GM13976 (cell line): Measurements from ENCODE around the gene IL36B.

Source experiments
- DNase-seq: peaks from one replicate; pipeline ENCODE4 v3.0.0; 2012; ENCODE audit warnings: low spot score
- in situ Hi-C: fragments of 300-500 bp; cut with MboI; formaldehyde crosslinking; loops from one replicate; pipeline ENCODE4 v1.12.0; 2022; ENCODE audit warnings: low sequenced_read_pairs, mixed read lengths, inconsistent platforms; ENCODE audit not compliant: unreplicated experiment
- TF ChIP-seq, protein P1 (sequence below): IDR thresholded peaks from 2 replicates; pipeline ENCODE4 v1.5.1; 2012; ENCODE audit warnings: borderline replicate concordance, mild to moderate bottlenecking; ENCODE audit not compliant: insufficient read depth; ENCODE audit errors: extremely low read depth, missing control alignments, control extremely low read depth

Gene IL36B

DNA sequence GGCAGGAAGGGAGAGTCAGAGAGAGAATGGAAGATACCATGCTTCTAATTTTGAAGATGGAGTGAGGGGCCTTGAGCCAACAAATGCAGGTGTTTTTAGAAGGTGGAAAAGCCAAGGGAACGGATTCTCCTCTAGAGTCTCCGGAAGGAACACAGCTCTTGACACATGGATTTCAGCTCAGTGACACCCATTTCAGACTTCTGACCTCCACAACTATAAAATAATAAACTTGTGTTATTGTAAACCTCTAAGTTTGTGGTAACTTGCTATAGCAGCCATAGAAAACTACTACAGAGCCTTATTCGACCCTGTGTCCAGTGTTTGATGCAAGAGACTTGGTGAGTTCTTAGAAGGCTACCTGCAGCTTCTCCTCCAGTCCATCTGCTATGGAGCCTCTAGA lies 22.9 kb upstream of the IL36B start:
- no peak for DNase-seq
- in situ Hi-C loops = no loop called here
- TF ChIP-seq, protein P1, sequence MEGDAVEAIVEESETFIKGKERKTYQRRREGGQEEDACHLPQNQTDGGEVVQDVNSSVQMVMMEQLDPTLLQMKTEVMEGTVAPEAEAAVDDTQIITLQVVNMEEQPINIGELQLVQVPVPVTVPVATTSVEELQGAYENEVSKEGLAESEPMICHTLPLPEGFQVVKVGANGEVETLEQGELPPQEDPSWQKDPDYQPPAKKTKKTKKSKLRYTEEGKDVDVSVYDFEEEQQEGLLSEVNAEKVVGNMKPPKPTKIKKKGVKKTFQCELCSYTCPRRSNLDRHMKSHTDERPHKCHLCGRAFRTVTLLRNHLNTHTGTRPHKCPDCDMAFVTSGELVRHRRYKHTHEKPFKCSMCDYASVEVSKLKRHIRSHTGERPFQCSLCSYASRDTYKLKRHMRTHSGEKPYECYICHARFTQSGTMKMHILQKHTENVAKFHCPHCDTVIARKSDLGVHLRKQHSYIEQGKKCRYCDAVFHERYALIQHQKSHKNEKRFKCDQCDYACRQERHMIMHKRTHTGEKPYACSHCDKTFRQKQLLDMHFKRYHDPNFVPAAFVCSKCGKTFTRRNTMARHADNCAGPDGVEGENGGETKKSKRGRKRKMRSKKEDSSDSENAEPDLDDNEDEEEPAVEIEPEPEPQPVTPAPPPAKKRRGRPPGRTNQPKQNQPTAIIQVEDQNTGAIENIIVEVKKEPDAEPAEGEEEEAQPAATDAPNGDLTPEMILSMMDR = no peak

DNA sequence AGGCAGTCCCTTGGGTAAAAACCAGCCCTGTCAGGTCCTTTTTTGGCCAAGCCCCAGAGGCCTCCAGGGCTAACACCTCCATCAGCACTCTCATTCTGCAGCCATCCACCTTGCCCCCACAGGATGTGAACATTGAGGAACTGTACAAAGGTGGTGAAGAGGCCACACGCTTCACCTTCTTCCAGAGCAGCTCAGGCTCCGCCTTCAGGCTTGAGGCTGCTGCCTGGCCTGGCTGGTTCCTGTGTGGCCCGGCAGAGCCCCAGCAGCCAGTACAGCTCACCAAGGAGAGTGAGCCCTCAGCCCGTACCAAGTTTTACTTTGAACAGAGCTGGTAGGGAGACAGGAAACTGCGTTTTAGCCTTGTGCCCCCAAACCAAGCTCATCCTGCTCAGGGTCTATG lies 22.4 kb upstream of the IL36B start:
- in situ Hi-C loops = no loop called here
- DNase-seq = no peak
- TF ChIP-seq, protein P1 = no peak

DNA sequence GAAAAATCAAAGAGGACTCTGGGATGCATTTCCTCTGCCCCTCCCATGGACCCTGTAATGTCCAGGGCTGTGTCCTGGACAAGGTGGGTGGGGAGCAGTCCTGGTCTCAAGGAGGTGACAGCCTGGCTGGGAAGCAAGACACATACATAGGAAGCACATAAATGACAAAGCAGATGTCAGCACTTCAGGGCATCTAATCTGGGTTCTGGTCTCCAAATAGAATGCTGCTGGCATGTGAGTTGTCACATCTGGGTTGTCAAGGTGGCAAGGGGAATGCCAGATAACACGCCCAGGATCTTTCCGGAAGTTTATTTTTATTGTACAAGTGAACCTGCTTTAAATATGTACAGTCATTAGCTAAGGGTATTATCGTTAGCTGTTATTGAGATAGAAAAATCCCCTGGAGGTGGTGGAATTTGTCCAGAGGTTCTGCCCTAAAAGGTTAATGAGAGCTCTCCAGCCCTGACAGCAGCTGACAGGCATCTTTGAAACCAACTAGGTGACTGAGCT lies 20.7 kb upstream of the IL36B start:
- no peak for DNase-seq
- in situ Hi-C loops = no loop called here
- TF ChIP-seq, protein P1 = no peak

DNA sequence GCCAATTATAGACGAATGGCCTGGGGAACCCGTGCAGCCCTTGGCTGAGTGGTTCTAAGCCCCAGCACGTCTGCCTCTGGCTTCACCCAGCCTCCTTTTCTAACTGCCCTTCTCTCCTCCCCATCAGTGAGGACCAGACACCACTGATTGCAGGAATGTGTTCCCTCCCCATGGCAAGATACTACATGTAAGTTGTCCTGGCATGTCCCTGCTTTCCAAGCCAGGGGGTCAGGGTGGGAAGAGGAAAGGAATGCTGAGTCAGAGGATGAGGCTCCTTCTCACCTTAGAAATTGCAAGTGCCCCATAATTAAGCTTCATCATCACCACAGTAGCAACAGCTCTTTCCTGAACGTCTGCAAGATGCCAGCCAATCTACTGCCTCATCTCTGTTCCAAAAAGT lies 19.9 kb upstream of the IL36B start:
- TF ChIP-seq, protein P1 = no peak
- DNase-seq = no peak
- in situ Hi-C loops = no loop called here

DNA sequence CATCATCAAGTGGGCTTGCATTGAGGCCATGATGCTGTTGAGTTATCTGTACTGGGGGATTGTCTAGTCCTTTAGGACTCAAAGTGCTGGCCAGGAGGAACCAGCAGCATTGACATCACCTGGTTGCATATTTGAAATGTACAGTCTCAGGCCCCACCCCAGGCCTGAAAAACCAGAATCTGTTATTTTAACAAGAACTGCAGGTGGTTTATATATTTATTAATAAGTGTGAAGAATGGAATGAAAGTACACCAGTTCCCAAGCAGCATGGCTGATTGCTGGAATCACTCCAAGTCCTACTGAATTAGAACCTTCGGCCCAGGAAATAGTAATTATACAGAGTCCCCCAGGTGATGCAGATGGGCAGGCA lies 17.9 kb upstream of the IL36B start:
- DNase-seq = no peak
- TF ChIP-seq, protein P1 = no peak
- in situ Hi-C loops = no loop called here

DNA sequence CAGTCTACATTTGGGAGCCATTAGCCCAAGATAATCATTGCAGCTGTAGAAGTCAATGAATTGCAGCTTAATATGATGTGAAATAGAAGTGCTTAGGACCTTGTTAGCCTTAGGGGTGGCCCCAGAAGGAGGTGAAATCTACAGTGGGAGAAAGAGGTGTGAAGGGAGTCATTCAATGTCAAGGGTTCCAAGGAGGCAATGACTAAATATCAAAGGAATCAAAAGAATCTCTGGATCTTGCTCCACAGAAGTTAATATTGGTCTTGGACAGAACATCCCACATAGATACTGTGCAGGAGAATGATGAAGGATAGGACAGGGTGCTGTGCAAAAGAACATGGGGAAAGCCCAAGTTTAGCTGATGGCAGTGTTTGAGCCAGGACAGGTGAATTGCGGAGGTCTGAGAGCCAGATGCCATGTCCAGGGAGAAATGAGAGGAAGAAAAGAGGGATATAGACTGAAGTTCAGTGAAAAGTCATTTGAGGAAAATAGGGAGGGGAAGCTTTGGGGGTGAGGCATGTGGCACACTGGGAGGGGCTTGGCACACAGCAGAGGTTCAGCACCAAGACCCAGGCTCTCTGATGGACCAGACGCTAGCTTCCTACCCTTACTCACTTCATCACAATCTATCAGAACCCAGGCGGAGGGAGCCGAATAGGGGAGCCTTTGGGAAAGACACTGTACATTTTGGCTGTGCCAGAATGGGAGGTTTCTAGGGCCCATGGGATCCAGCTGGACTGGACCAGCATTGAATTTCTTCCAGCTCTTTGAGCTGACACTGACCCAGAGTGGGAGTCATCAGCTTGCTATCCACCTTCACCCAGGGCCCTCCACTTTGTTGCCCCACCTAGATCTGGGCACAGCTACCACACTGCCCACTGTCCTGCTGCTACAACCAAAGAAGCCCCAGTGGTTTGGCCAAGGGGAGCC lies 17.3 kb upstream of the IL36B start:
- in situ Hi-C loops = no loop called here
- TF ChIP-seq, protein P1 = no peak
- no peak for DNase-seq
